Lung microvascular endothelial cell (primary cell): ENCODE measurements around the gene ASB17. TPM values are rescaled to one million over a fixed set of nuclear protein-coding genes. Genes with fewer than 3 reads are reported as not detected.

ENCODE experiments used
- total RNA-seq: library from RNA; depleted of rRNA; stranded (reverse); fragments of >200 nt; gene quantifications from 2 replicates; pipeline ENCODE4 v1.2.1, GENCODE V29; 2014

The ASB17 gene
- total RNA-seq, 1 donor from 2014 or later: not detected

Other genes starting within 250 kb of the ASB17 start
- 25.9 and 34.7 TPM in 2 replicates for gene ACADM, start 207.7 kb downstream of the ASB17 start, total RNA-seq
- 40.5 and 44.8 TPM in 2 replicates for gene RABGGTB, start 146.1 kb downstream of the ASB17 start, total RNA-seq
- 0.22 and 0.40 TPM in 2 replicates for gene MSH4, start 135.5 kb downstream of the ASB17 start, total RNA-seq
- gene ST6GALNAC3, start 142.3 kb upstream of the ASB17 start, total RNA-seq: 40.5 and 41.5 TPM in 2 replicates